Activated CD4-positive, alpha-beta T cell treated with anti-CD3 and anti-CD28 coated beads for 36 hours (primary cell): ENCODE results near the gene OVCA2. TPM values are rescaled to one million over a fixed set of nuclear protein-coding genes. Genes with fewer than 3 reads are reported as not detected.

Source experiments
- ATAC-seq: fragments of 200-7000 bp; cut with Tn5 transposase; one replicate; pipeline ENCODE4 v1.10.0; 2021; ENCODE audit warnings: mild to moderate bottlenecking, moderate library complexity
- CTCF ChIA-PET: fragments of 350-600 bp; sonication (Branson Sonifier 250); formaldehyde crosslinking; loops from one replicate; lab custom pipeline; 2021; ENCODE audit warnings: antibody characterized with exemption; lab: Charles Lee
- POLR2A ChIA-PET: fragments of 350-600 bp; sonication (Branson Sonifier 250); formaldehyde crosslinking; loops from one replicate; lab custom pipeline; 2021; ENCODE audit warnings: antibody characterized with exemption, inconsistent platforms; lab: Charles Lee
- DNase-seq: peaks from one replicate; pipeline ENCODE4 v3.0.0-alpha.2; 2020
- H3K27ac Mint-ChIP-seq: one replicate; pipeline ENCODE4 v1.8.0; 2021; ENCODE audit warnings: mixed read lengths
- H3K27me3 Mint-ChIP-seq: one replicate; pipeline ENCODE4 v1.8.0; 2021; ENCODE audit warnings: mixed read lengths
- H3K36me3 Mint-ChIP-seq: one replicate; pipeline ENCODE4 v1.8.0; 2021; ENCODE audit warnings: low read depth, mixed read lengths
- H3K4me1 Mint-ChIP-seq: one replicate; pipeline ENCODE4 v1.8.0; 2021; ENCODE audit warnings: mixed read lengths
- H3K4me3 Mint-ChIP-seq: one replicate; pipeline ENCODE4 v1.8.0; 2021; ENCODE audit warnings: mild to moderate bottlenecking, moderate library complexity, mixed read lengths
- H3K9me3 Mint-ChIP-seq: one replicate; pipeline ENCODE4 v1.8.0; 2021; ENCODE audit warnings: low read depth, mixed read lengths
- intact Hi-C, 2 experiments: fragments of 100-400 bp; cut with DNase I in 1 of 2; cut with micrococcal nuclease in 1 of 2; formaldehyde crosslinking; loops; one replicate each; pipeline versions ENCODE4 v1.14.2 to v1.15.1; 2022 to 2024; cut with DNase I, micrococcal nuclease
- total RNA-seq, 2 experiments: library from RNA; stranded (reverse); gene quantifications; one replicate each; pipeline ENCODE4 v1.2.3, GENCODE V29; 2021

The OVCA2 gene
- total RNA-seq, 2 experiments from 2014 or later, result 31.4 to 38.6 TPM

- POLR2A ChIA-PET, result interaction anchor here (0.7 to 1.1 kb wide), 5 partner anchors 34 to 254 kb away, joined by 3 to 5 read pairs (median 3); no protein-coding TSS in a partner anchor
- DNase-seq (peak; percentile 69), ATAC-seq (no peak)
- Mint-ChIP-seq H3K9me3 (no peaks in the 10 kb centered on the region), H3K36me3 (peaks cover 17% of the 10 kb centered on the region), H3K4me1 (peaks cover 22% of the 10 kb centered on the region), H3K4me3 (peak overlapping the region; percentile 66), H3K27ac (no peak overlapping the region), H3K27me3 (peaks cover 18% of the 10 kb centered on the region)
- CTCF ChIA-PET, result interaction anchor here (0.9 to 7.5 kb wide), 17 partner anchors 14 to 360 kb away, joined by 3 to 87 read pairs (median 5); partner anchors contain the start of gene OVCA2
- intact Hi-C loops, result loop anchor here (1.0 to 5.0 kb wide), 7 partner anchors 115 to 337 kb away; no protein-coding TSS in a partner anchor
Observed at GRCh38 chr17:2055292-2056205, 13.7 kb downstream of the OVCA2 start.

- ATAC-seq (no peak), DNase-seq (peak; percentile 75)
- Mint-ChIP-seq H3K27ac (no peak overlapping the region), H3K4me3 (peak overlapping the region; percentile 66), H3K9me3 (no peaks in the 10 kb centered on the region), H3K4me1 (peaks cover 22% of the 10 kb centered on the region), H3K36me3 (peaks cover 26% of the 10 kb centered on the region), H3K27me3 (peaks cover 18% of the 10 kb centered on the region)
- CTCF ChIA-PET, result interaction anchor here (0.6 to 7.5 kb wide), 15 partner anchors 8 to 340 kb away, joined by 3 to 87 read pairs (median 4); partner anchors contain the start of genes OVCA2, SMG6 and SRR
- intact Hi-C loops, result loop anchor here in 1 of 2 experiments (1.0 to 5.0 kb wide), 2 partner anchors 121 to 226 kb away; no protein-coding TSS in a partner anchor
- POLR2A ChIA-PET, result interaction anchor here (1.4 kb wide), 1 partner anchor 33 kb away, joined by 4 read pairs; no protein-coding TSS in a partner anchor
Observed at GRCh38 chr17:2056206-2057174, 14.7 kb downstream of the OVCA2 start.

- DNase-seq (peak; percentile 38), ATAC-seq (no peak)
- ChIA-PET POLR2A (interaction anchor here (0.8 to 1.9 kb wide), 3 partner anchors 32 to 206 kb away, joined by 4 read pairs; no protein-coding TSS in a partner anchor), CTCF (interaction anchor here (0.6 to 7.5 kb wide), 20 partner anchors 9 to 341 kb away, joined by 3 to 87 read pairs (median 4); partner anchors contain the start of genes OVCA2, SMG6 and SRR)
- peaks cover 32% of the 10 kb centered on the region for H3K36me3 Mint-ChIP-seq
- H3K27me3 Mint-ChIP-seq, result peaks cover 11% of the 10 kb centered on the region
- H3K9me3 Mint-ChIP-seq, result no peaks in the 10 kb centered on the region
- H3K27ac Mint-ChIP-seq, result no peak overlapping the region
- no peak overlapping the region for H3K4me3 Mint-ChIP-seq
- H3K4me1 Mint-ChIP-seq, result peaks cover 16% of the 10 kb centered on the region
- intact Hi-C loops, result loop anchor here in 1 of 2 experiments (5.0 kb wide), 1 partner anchor 120 kb away; no protein-coding TSS in a partner anchor
Observed at GRCh38 chr17:2057175-2057759, 15.4 kb downstream of the OVCA2 start.

- Mint-ChIP-seq H3K27ac (no peak overlapping the region), H3K36me3 (peaks cover 38% of the 10 kb centered on the region), H3K4me1 (peaks cover 15% of the 10 kb centered on the region), H3K9me3 (no peaks in the 10 kb centered on the region), H3K27me3 (peaks cover 10% of the 10 kb centered on the region), H3K4me3 (no peak overlapping the region)
- DNase-seq (peak; percentile 48), ATAC-seq (no peak)
- intact Hi-C loops, result loop anchor here in 1 of 2 experiments (5.0 kb wide), 1 partner anchor 119 kb away; no protein-coding TSS in a partner anchor
- CTCF ChIA-PET, result interaction anchor here (0.6 to 7.5 kb wide), 30 partner anchors 9 to 358 kb away, joined by 3 to 87 read pairs (median 4); partner anchors contain the start of genes SMG6 and SRR
- POLR2A ChIA-PET, result interaction anchor here (0.8 to 1.9 kb wide), 5 partner anchors 31 to 205 kb away, joined by 3 to 4 read pairs (median 4); no protein-coding TSS in a partner anchor
Observed at GRCh38 chr17:2057760-2058585, 16.2 kb downstream of the OVCA2 start.

- peaks cover 10% of the 10 kb centered on the region for H3K4me1 Mint-ChIP-seq
- POLR2A ChIA-PET, result interaction anchor here (0.5 to 1.9 kb wide), 4 partner anchors 31 to 509 kb away, joined by 3 to 5 read pairs (median 4); no protein-coding TSS in a partner anchor
- H3K4me3 Mint-ChIP-seq, result no peak overlapping the region
- H3K27me3 Mint-ChIP-seq, result peaks cover 7% of the 10 kb centered on the region
- DNase-seq (peak; percentile 86), ATAC-seq (no peak)
- intact Hi-C loops, result loop anchor here in 1 of 2 experiments (5.0 kb wide), 1 partner anchor 118 kb away; no protein-coding TSS in a partner anchor
- CTCF ChIA-PET, result interaction anchor here (0.6 to 7.5 kb wide), 27 partner anchors 10 to 357 kb away, joined by 3 to 87 read pairs (median 4); partner anchors contain the start of genes SMG6 and SRR
- no peak overlapping the region for H3K27ac Mint-ChIP-seq
- H3K9me3 Mint-ChIP-seq, result no peaks in the 10 kb centered on the region
- H3K36me3 Mint-ChIP-seq, result peaks cover 46% of the 10 kb centered on the region
Observed at GRCh38 chr17:2058586-2059546, 17.0 kb downstream of the OVCA2 start.

- CTCF ChIA-PET, result interaction anchor here (0.6 to 7.5 kb wide), 6 partner anchors 9 to 287 kb away, joined by 3 to 87 read pairs (median 6); no protein-coding TSS in a partner anchor
- Mint-ChIP-seq H3K9me3 (no peaks in the 10 kb centered on the region), H3K36me3 (peaks cover 54% of the 10 kb centered on the region), H3K27me3 (peaks cover 8% of the 10 kb centered on the region), H3K27ac (no peak overlapping the region), H3K4me1 (peaks cover 6% of the 10 kb centered on the region), H3K4me3 (peak overlapping the region; percentile 35)
- ATAC-seq (no peak), DNase-seq (no peak)
- POLR2A ChIA-PET, result interaction anchor here (0.9 to 1.6 kb wide), 2 partner anchors 30 to 194 kb away, joined by 3 read pairs; no protein-coding TSS in a partner anchor
- intact Hi-C loops, result loop anchor here in 1 of 2 experiments (5.0 kb wide), 1 partner anchor 118 kb away; no protein-coding TSS in a partner anchor
Observed at GRCh38 chr17:2059547-2060384, 17.9 kb downstream of the OVCA2 start.

- peaks cover 7% of the 10 kb centered on the region for H3K4me1 Mint-ChIP-seq
- H3K4me3 Mint-ChIP-seq, result no peak overlapping the region
- ATAC-seq, result no peak
- DNase-seq, result no peak
- H3K36me3 Mint-ChIP-seq, result peaks cover 56% of the 10 kb centered on the region
- no peaks in the 10 kb centered on the region for H3K9me3 Mint-ChIP-seq
- ChIA-PET POLR2A (interaction anchor here (0.9 kb wide), 1 partner anchor 194 kb away, joined by 3 read pairs; no protein-coding TSS in a partner anchor), CTCF (interaction anchor here (0.6 to 7.5 kb wide), 3 partner anchors 9 to 287 kb away, joined by 4 to 87 read pairs (median 55); no protein-coding TSS in a partner anchor)
- H3K27me3 Mint-ChIP-seq, result peaks cover 8% of the 10 kb centered on the region
- no peak overlapping the region for H3K27ac Mint-ChIP-seq
- intact Hi-C loops, result no loop called here
Observed at GRCh38 chr17:2060385-2060658, 18.5 kb downstream of the OVCA2 start.
